ENCODE data around the gene BMERB1.
A peak's percentile ranks its signal among the peaks of the same experiment; 100 is the strongest.

BMERB1 gene

GRCh38 chr16:15583526-15583925, 149.1 kb downstream of the BMERB1 start:
- DNase-seq (no peak), ATAC-seq (no peak)
- Mint-ChIP-seq H3K27me3 (no peaks in the 10 kb centered on the region), H3K4me3 (no peak overlapping the region), H3K27ac (no peak overlapping the region), H3K9me3 (peaks cover 18 to 19% of the 10 kb centered on the region in 2 donors), H3K4me1 (peaks cover 6% of the 10 kb centered on the region)

GRCh38 chr16:15585956-15586355, 151.6 kb downstream of the BMERB1 start:
- ATAC-seq: no peak

DNA sequence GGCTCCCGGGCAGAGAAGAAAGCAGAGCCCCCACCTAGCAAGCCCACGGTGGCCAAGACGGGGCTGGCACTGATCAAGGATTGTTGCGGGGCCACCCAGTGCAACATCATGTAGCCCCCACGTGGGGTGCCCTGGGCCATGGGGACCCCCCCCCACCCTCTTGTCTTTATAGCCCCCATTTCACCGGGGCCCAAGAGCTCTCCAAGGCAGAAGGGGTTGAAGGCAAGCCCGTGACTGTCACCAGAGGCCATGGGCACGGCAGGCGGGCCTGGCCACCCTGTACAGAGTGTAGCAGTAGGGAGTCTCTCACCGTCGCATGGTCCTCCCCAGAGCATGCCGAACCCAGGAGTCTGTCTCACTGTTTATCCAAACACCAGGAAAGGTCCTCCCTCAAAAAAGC, 152.3 kb downstream of the BMERB1 start:
- H3K4me1 Mint-ChIP-seq: peaks cover 30% of the 10 kb centered on the region
- H3K27me3 Mint-ChIP-seq: no peaks in the 10 kb centered on the region
- H3K4me3 Mint-ChIP-seq: no peak overlapping the region
- H3K27ac Mint-ChIP-seq: peak overlapping the region in 1 of 2 donors; percentile 3
- H3K9me3 Mint-ChIP-seq: peaks cover 18 to 27% of the 10 kb centered on the region in 2 donors
- DNase-seq (no peak), ATAC-seq (no peak)

More at GRCh38 chr16:15585956-15586355, 151.6 kb downstream of the BMERB1 start:
- Mint-ChIP-seq H3K4me1 (peaks cover 27% of the 10 kb centered on the region), H3K9me3 (peaks cover 18 to 27% of the 10 kb centered on the region in 2 donors), H3K4me3 (no peak overlapping the region), H3K27ac (no peak overlapping the region), H3K27me3 (no peaks in the 10 kb centered on the region)
- DNase-seq: no peak

- H3K9me3 Mint-ChIP-seq: peaks cover 18 to 27% of the 10 kb centered on the region in 2 donors
- no peaks in the 10 kb centered on the region for H3K27me3 Mint-ChIP-seq
- ATAC-seq: no peak
- peaks cover 34% of the 10 kb centered on the region for H3K4me1 Mint-ChIP-seq
- no peak overlapping the region for H3K4me3 Mint-ChIP-seq
- peak overlapping the region in 1 of 2 donors; percentile 47 for H3K27ac Mint-ChIP-seq
- no peak for DNase-seq
Observed at GRCh38 chr16:15587152-15587825, 152.9 kb downstream of the BMERB1 start.

- H3K27ac Mint-ChIP-seq: peak overlapping the region; percentile 40 to 89
- ATAC-seq (no peak), DNase-seq (no peak)
- H3K4me3 Mint-ChIP-seq: peak overlapping the region in 1 of 2 donors; percentile 15
- H3K4me1 Mint-ChIP-seq: peaks cover 72% of the 10 kb centered on the region
- H3K27me3 Mint-ChIP-seq: no peaks in the 10 kb centered on the region
- H3K9me3 Mint-ChIP-seq: peaks cover 0 to 9% of the 10 kb centered on the region in 2 donors
Observed at GRCh38 chr16:15592324-15592723, 157.9 kb downstream of the BMERB1 start.

DNA sequence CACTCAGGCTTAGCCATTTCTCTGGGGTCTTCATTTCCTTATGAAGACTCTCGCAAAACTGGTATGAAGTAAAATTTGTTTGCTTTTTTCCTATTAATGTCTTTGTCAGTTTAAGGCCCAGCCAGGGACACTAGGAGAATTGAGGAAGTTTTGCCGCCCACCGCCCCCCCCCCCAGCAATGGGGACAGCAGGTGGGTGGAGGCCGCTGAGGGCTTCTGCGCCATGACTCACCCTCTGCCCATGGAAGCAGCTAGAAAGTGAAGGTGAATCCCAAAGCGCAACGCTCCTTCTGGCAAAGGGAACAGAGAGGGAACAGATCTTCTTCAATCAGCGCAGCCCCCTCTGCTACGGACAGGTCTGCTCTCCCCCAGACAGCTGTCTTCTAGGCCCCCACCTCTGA, 158.8 kb downstream of the BMERB1 start:
- peak overlapping the region; percentile 63 to 93 for H3K27ac Mint-ChIP-seq
- no peaks in the 10 kb centered on the region for H3K27me3 Mint-ChIP-seq
- DNase-seq: no peak
- no peak overlapping the region for H3K4me3 Mint-ChIP-seq
- peaks cover 0 to 7% of the 10 kb centered on the region in 2 donors for H3K9me3 Mint-ChIP-seq
- peaks cover 81% of the 10 kb centered on the region for H3K4me1 Mint-ChIP-seq
- ATAC-seq: no peak

- H3K4me1 Mint-ChIP-seq: peaks cover 83% of the 10 kb centered on the region
- ATAC-seq (no peak), DNase-seq (no peak)
- H3K9me3 Mint-ChIP-seq: peaks cover 0 to under 1% of the 10 kb centered on the region in 2 donors
- no peaks in the 10 kb centered on the region for H3K27me3 Mint-ChIP-seq
- no peak overlapping the region for H3K4me3 Mint-ChIP-seq
- H3K27ac Mint-ChIP-seq: peak overlapping the region in 1 of 2 donors; percentile 8
Observed at GRCh38 chr16:15594711-15595320, 160.4 kb downstream of the BMERB1 start.

- H3K4me1 Mint-ChIP-seq: peaks cover 67% of the 10 kb centered on the region
- no peaks in the 10 kb centered on the region for H3K9me3 Mint-ChIP-seq
- DNase-seq: no peak
- no peak overlapping the region for H3K4me3 Mint-ChIP-seq
- peak overlapping the region in 1 of 2 donors; percentile 72 for H3K27ac Mint-ChIP-seq
- ATAC-seq: no peak
- H3K27me3 Mint-ChIP-seq: no peaks in the 10 kb centered on the region
Observed at GRCh38 chr16:15597135-15597534, 162.7 kb downstream of the BMERB1 start.

DNA sequence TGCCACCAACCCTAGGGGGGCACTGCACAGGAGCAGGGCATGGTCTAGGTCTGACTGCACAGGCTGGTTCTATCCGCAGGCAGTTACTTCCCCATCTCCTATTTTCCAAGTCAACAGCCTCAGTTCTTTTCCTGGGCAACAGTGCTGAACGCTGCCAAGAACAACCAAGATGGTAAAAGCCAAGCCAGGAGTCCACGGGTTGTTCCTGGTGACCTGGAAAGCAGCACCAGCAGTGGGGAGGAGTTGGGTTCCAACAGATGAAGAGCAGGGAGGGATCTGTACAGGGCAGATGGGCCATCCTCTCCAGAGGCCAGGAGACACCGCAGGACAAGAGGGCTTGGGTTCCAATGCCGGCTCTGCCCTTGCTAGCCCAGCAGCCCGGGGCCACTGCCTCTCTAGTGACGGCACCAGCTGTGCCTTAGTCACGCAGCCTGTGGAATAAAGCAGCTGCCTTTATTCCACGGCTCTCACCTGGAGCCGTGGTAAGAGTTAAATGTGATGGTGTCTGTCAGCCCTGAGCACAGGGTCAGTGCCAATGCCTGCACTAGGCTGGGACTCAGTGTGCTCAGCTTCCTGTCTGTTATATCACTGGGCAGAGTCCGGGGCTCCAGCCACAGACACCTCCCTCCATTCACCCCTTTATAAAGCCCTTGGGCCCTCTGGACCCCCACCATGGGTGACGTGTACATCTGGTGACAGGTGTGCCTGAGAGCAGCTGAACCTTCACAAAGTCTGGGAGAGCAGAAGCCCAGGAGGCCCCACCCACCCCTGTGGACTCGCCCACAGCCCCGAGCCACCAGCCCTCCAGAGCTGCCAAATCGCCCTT, 163.6 kb downstream of the BMERB1 start:
- H3K4me3 Mint-ChIP-seq: peak overlapping the region; percentile 58 to 60
- peak overlapping the region; percentile 94 to 99 for H3K27ac Mint-ChIP-seq
- H3K27me3 Mint-ChIP-seq: no peaks in the 10 kb centered on the region
- ATAC-seq (peak; percentile 55), DNase-seq (no peak)
- no peaks in the 10 kb centered on the region for H3K9me3 Mint-ChIP-seq
- peaks cover 58% of the 10 kb centered on the region for H3K4me1 Mint-ChIP-seq

DNA sequence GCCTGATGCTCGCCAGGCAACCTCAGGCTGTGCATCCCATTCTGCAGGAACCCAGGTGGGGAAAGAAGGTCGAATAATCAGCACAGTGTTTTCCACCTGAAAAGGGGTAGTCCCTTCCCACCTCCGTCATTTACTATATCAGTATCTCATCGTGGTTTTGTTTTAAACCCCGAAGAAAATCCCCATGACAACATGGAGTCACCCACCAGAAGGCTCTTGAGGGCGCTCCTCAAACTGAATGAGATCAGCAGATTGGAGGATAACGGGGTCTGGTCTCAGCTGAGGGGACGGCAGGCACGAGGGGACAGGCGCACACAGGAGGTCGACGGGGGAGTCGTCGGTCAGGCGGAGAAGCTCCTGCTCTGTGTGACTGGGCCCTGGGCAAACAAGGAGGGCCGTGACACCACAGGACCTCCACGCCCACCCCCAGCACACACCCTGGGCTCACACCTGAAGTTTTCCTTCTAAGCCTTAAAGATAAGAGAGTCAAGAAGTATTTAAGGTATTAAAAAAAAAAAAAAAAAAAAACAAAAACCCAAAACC, 164.3 kb downstream of the BMERB1 start:
- DNase-seq: peak; percentile 28 to 60
- Mint-ChIP-seq H3K4me3 (peak overlapping the region; percentile 58 to 60), H3K9me3 (no peaks in the 10 kb centered on the region), H3K27ac (peak overlapping the region; percentile 94 to 99), H3K4me1 (peaks cover 51% of the 10 kb centered on the region), H3K27me3 (no peaks in the 10 kb centered on the region)
- ATAC-seq: peak; percentile 97

GRCh38 chr16:15599303-15600070, 165.1 kb downstream of the BMERB1 start:
- no peaks in the 10 kb centered on the region for H3K9me3 Mint-ChIP-seq
- peak overlapping the region in 1 of 2 donors; percentile 41 for H3K27ac Mint-ChIP-seq
- ATAC-seq (no peak), DNase-seq (no peak)
- H3K4me1 Mint-ChIP-seq: peaks cover 43% of the 10 kb centered on the region
- no peak overlapping the region for H3K4me3 Mint-ChIP-seq
- no peaks in the 10 kb centered on the region for H3K27me3 Mint-ChIP-seq

GRCh38 chr16:15601212-15601879, 167.0 kb downstream of the BMERB1 start:
- Mint-ChIP-seq H3K4me1 (peaks cover 35% of the 10 kb centered on the region), H3K9me3 (no peaks in the 10 kb centered on the region), H3K27me3 (no peaks in the 10 kb centered on the region), H3K27ac (peak overlapping the region; percentile 6 to 31), H3K4me3 (no peak overlapping the region)
- no peak for DNase-seq
- ATAC-seq: no peak

- H3K9me3 Mint-ChIP-seq: no peaks in the 10 kb centered on the region
- no peaks in the 10 kb centered on the region for H3K27me3 Mint-ChIP-seq
- DNase-seq: no peak
- H3K4me1 Mint-ChIP-seq: peaks cover 38% of the 10 kb centered on the region
- no peak for ATAC-seq
- no peak overlapping the region for H3K27ac Mint-ChIP-seq
- H3K4me3 Mint-ChIP-seq: no peak overlapping the region
Observed at GRCh38 chr16:15602285-15603044, 168.1 kb downstream of the BMERB1 start.

Measured in stimulated activated naive CD8-positive, alpha-beta T cell treated with anti-CD3 and anti-CD28 coated beads, Interleukin-15, amount 100 ng/mL, for 72 hours (primary cell).